Bronchial epithelial cell (primary cell): ENCODE data around the gene CACNB1. TPM values are rescaled to one million over a fixed set of nuclear protein-coding genes. Genes with fewer than 3 reads are reported as not detected.
A peak's percentile ranks its signal among the peaks of the same experiment; 100 is the strongest.

Source experiments
- DNase-seq: peaks from one replicate; pipeline ENCODE4 v3.0.0-alpha.2; 2010; ENCODE audit warnings: low read depth
- FAIRE-seq: peaks from 2 replicates; lab custom pipeline; 2011; peaks lifted over from hg19 to GRCh38; lab: Jason Lieb, UNC
- H3K27me3 ChIP-seq: 2 replicates; pipeline ENCODE4 v1.5.1; 2011; ENCODE audit warnings: low read length; ENCODE audit not compliant: control insufficient read depth, insufficient read depth
- H3K36me3 ChIP-seq: 2 replicates; pipeline ENCODE4 v1.5.1; 2011; ENCODE audit warnings: low read length; ENCODE audit not compliant: control insufficient read depth, insufficient read depth
- H3K4me3 ChIP-seq: 2 replicates; pipeline ENCODE4 v1.5.1; 2011; ENCODE audit warnings: mild to moderate bottlenecking, low read depth, low read length, control low read depth
- total RNA-seq: library from RNA; depleted of rRNA; stranded (reverse); fragments of >200 nt; gene quantifications from 2 replicates; pipeline ENCODE4 v1.2.1, GENCODE V29; 2014
- TF ChIP-seq, protein P1 (sequence below): IDR thresholded peaks from 2 replicates; pipeline ENCODE4 v1.5.1; 2011; ENCODE audit warnings: mild to moderate bottlenecking, moderate library complexity, low read length, control low read depth, inconsistent platforms; ENCODE audit not compliant: insufficient read depth, severe bottlenecking

CACNB1 gene
- total RNA-seq, 1 donor from 2014 or later = 4.7 TPM

DNA sequence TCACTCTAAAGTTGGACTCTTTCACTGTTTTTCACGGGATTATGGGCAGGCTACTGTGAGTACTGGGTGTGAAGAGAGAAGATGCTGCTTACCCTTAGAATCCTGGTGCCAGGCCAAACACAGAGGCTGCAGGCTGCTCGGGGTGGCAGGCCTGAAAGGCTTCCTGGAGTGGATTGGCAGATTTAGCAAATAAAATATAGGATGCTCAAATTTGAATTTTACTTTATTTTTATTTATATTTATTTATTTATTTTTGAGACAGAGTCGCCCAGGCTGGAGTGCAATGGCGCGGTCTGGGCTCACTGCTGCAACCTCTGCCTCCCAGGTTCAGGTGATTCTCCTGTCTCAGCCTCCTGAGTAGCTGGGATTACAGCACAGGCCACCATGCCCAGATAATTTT lies 43.2 kb upstream of the CACNB1 start:
- FAIRE-seq (no peak), DNase-seq (no peak)
- Histone ChIP-seq H3K36me3 (no peaks in the 10 kb centered on the region), H3K27me3 (no peaks in the 10 kb centered on the region), H3K4me3 (no peak overlapping the region)
- TF ChIP-seq, protein P1, sequence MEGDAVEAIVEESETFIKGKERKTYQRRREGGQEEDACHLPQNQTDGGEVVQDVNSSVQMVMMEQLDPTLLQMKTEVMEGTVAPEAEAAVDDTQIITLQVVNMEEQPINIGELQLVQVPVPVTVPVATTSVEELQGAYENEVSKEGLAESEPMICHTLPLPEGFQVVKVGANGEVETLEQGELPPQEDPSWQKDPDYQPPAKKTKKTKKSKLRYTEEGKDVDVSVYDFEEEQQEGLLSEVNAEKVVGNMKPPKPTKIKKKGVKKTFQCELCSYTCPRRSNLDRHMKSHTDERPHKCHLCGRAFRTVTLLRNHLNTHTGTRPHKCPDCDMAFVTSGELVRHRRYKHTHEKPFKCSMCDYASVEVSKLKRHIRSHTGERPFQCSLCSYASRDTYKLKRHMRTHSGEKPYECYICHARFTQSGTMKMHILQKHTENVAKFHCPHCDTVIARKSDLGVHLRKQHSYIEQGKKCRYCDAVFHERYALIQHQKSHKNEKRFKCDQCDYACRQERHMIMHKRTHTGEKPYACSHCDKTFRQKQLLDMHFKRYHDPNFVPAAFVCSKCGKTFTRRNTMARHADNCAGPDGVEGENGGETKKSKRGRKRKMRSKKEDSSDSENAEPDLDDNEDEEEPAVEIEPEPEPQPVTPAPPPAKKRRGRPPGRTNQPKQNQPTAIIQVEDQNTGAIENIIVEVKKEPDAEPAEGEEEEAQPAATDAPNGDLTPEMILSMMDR = no peak

DNA sequence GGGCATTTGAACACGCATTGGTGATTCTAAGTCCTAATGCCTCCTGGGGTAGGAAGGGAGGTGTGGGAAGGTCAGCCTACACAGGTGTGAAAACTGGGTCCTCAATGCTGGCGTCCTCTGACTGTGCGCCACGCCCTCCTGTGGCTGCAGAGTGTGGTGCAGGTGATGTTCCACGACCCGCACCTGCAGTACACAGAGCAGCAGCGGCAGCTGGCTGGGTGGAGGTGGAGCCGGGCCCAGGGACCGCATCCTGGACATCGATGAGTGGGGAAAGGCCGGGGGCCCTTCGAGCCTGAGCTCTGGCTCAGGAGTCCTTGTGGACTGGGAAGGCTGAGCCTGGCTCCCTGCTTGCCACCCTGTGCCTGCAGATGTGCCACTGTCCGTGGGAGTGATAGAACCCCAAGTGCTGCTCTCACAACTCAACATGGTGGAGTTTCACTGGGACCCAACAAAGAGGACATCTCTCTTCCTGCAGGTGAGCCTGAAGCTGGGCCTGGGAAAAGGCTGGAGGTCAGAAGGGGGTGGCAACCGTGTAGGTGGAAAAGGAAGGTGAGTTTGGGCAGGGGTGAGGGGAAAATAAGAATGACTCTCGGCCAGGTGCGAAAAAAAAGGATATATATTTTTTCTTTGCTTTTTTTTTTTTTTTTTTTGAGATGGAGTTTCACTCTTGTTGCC lies 42.3 kb upstream of the CACNB1 start:
- TF ChIP-seq, protein P1 = peak; percentile 77
- H3K4me3 ChIP-seq = no peak overlapping the region
- FAIRE-seq (no peak), DNase-seq (peak; percentile 41)
- H3K27me3 ChIP-seq = no peaks in the 10 kb centered on the region
- H3K36me3 ChIP-seq = no peaks in the 10 kb centered on the region

GRCh38 chr17:39238311-39238972 lies 41.0 kb upstream of the CACNB1 start:
- FAIRE-seq = no peak
- H3K36me3 ChIP-seq = no peaks in the 10 kb centered on the region
- peak; percentile 84 for DNase-seq
- H3K27me3 ChIP-seq = no peaks in the 10 kb centered on the region
- TF ChIP-seq, protein P1 = peak; percentile 3
- no peak overlapping the region for H3K4me3 ChIP-seq

- TF ChIP-seq, protein P1 = no peak
- Histone ChIP-seq H3K4me3 (no peak overlapping the region), H3K27me3 (no peaks in the 10 kb centered on the region), H3K36me3 (no peaks in the 10 kb centered on the region)
- DNase-seq (no peak), FAIRE-seq (no peak)
Measured at GRCh38 chr17:39237586-39237985, 40.1 kb upstream of the CACNB1 start.

GRCh38 chr17:39236981-39237441 lies 39.5 kb upstream of the CACNB1 start:
- DNase-seq (no peak), FAIRE-seq (no peak)
- Histone ChIP-seq H3K36me3 (no peaks in the 10 kb centered on the region), H3K27me3 (peaks cover 2% of the 10 kb centered on the region), H3K4me3 (no peak overlapping the region)
- TF ChIP-seq, protein P1 = no peak
